HL-60 (cell line): ENCODE results near the gene CCDC57.

ENCODE experiments used
- DNase-seq, 2 experiments: peaks; one replicate each; pipeline ENCODE4 v3.0.0-alpha.2; 2010 to 2020; ENCODE audit warnings: low read depth in 1 of 2, low spot score in 1 of 2
- H3K27ac ChIP-seq: fragments of 250-450 bp; sonication (Bioruptor Pico); replicated peaks from 2 replicates; pipeline ENCODE4 v1.5.1; 2020; ENCODE audit warnings: mild to moderate bottlenecking, moderate library complexity
- H3K27me3 ChIP-seq: fragments of 250-450 bp; sonication (Bioruptor Pico); 2 replicates; pipeline ENCODE4 v1.5.1; 2021; ENCODE audit warnings: mild to moderate bottlenecking, moderate library complexity; ENCODE audit not compliant: insufficient read depth, poor library complexity, severe bottlenecking
- H3K4me3 ChIP-seq: replicated peaks from 2 replicates; pipeline ENCODE4 v1.5.1; 2011; ENCODE audit warnings: mild to moderate bottlenecking, control low read depth, low read length; ENCODE audit not compliant: insufficient read depth
- GABPA ChIP-seq: IDR thresholded peaks from 2 replicates; pipeline ENCODE4 v1.6.1; 2012; ENCODE audit warnings: low read depth
- POLR2AphosphoS5 ChIP-seq: IDR thresholded peaks from 2 replicates; pipeline ENCODE4 v1.6.1; 2012; ENCODE audit warnings: low read depth
- SPI1 ChIP-seq: IDR thresholded peaks from 2 replicates; pipeline ENCODE4 v1.6.1; 2012; ENCODE audit warnings: low read depth, mild to moderate bottlenecking, borderline replicate concordance
- TF ChIP-seq, protein P1 (sequence below): IDR thresholded peaks from 2 replicates; pipeline ENCODE4 v1.6.1; 2012; ENCODE audit warnings: low read depth; ENCODE audit not compliant: insufficient replicate concordance
- TF ChIP-seq, protein P2 (sequence below): IDR thresholded peaks from one replicate; pipeline ENCODE4 v1.5.1; 2011; ENCODE audit warnings: low read length, control low read depth, inconsistent platforms; ENCODE audit not compliant: insufficient read depth

Gene CCDC57

DNA sequence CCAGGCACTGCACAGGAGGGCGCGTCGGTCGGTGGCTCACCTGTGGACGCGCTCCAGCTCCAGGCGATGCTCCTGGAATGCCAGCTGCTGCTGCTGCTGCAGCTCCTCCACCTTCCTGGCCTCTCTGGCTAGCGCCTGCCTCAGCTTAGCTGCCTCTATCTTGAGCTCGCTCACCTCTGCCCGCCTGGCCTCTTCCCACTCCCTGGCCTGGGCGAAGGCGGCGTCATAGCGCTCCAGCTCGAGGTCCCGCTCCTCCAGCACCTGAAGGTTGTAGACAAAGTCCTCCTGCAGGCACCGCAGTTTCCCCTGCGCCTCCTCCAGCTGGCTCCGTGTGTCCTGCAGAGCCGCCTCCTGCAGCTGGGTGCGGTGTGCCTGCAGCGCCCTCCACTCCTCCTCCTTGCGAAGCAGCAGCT is 11.1 kb downstream of the CCDC57 start:
- no peaks in the 10 kb centered on the region for H3K27me3 ChIP-seq
- no peak for DNase-seq
- H3K27ac ChIP-seq: no peak overlapping the region
- H3K4me3 ChIP-seq: no peak overlapping the region
- TF ChIP-seq, protein P1, sequence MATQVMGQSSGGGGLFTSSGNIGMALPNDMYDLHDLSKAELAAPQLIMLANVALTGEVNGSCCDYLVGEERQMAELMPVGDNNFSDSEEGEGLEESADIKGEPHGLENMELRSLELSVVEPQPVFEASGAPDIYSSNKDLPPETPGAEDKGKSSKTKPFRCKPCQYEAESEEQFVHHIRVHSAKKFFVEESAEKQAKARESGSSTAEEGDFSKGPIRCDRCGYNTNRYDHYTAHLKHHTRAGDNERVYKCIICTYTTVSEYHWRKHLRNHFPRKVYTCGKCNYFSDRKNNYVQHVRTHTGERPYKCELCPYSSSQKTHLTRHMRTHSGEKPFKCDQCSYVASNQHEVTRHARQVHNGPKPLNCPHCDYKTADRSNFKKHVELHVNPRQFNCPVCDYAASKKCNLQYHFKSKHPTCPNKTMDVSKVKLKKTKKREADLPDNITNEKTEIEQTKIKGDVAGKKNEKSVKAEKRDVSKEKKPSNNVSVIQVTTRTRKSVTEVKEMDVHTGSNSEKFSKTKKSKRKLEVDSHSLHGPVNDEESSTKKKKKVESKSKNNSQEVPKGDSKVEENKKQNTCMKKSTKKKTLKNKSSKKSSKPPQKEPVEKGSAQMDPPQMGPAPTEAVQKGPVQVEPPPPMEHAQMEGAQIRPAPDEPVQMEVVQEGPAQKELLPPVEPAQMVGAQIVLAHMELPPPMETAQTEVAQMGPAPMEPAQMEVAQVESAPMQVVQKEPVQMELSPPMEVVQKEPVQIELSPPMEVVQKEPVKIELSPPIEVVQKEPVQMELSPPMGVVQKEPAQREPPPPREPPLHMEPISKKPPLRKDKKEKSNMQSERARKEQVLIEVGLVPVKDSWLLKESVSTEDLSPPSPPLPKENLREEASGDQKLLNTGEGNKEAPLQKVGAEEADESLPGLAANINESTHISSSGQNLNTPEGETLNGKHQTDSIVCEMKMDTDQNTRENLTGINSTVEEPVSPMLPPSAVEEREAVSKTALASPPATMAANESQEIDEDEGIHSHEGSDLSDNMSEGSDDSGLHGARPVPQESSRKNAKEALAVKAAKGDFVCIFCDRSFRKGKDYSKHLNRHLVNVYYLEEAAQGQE: no peak
- no peak for TF ChIP-seq GABPA
- TF ChIP-seq, protein P2, sequence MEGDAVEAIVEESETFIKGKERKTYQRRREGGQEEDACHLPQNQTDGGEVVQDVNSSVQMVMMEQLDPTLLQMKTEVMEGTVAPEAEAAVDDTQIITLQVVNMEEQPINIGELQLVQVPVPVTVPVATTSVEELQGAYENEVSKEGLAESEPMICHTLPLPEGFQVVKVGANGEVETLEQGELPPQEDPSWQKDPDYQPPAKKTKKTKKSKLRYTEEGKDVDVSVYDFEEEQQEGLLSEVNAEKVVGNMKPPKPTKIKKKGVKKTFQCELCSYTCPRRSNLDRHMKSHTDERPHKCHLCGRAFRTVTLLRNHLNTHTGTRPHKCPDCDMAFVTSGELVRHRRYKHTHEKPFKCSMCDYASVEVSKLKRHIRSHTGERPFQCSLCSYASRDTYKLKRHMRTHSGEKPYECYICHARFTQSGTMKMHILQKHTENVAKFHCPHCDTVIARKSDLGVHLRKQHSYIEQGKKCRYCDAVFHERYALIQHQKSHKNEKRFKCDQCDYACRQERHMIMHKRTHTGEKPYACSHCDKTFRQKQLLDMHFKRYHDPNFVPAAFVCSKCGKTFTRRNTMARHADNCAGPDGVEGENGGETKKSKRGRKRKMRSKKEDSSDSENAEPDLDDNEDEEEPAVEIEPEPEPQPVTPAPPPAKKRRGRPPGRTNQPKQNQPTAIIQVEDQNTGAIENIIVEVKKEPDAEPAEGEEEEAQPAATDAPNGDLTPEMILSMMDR: no peak
- no peak for TF ChIP-seq SPI1
- no peak for TF ChIP-seq POLR2AphosphoS5

DNA sequence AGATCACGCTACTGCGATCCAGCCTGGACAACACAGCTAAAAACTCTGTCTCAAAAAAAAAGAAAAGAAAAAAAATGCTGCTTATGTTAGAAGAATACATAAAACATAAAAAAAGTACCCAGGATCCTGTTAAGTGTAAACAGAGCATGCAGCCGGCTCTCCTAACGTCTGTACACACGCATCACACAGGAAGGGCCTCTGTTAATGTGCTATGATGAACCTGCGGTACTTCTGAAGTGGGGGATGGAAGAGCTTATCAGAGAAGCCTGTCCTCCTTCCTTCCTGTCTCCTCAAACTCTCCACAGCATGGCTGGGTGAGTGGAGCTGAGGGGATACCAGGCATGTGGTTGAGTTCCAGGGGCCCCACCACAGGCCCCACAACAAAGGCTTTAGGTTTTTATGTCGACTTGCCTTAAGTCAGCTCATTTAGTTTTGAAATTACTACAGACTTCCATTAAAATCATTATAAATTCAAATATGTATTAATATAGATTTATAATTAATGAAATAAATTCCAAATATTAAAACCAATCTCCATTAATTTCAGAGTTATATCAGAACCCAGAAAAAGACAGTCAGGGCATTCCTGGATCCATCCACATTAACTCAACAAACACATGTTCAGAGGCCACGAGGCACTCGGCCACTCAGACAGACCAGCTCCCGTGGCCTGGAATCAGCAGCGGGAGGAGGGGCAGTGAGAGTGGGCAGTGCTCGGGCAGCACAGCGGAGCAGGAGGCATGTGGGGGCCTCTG is 11.7 kb downstream of the CCDC57 start:
- TF ChIP-seq, protein P2: no peak
- TF ChIP-seq GABPA (no peak), POLR2AphosphoS5 (no peak), SPI1 (no peak)
- TF ChIP-seq, protein P1: no peak
- Histone ChIP-seq H3K27me3 (no peaks in the 10 kb centered on the region), H3K4me3 (no peak overlapping the region), H3K27ac (no peak overlapping the region)
- DNase-seq: no peak

DNA sequence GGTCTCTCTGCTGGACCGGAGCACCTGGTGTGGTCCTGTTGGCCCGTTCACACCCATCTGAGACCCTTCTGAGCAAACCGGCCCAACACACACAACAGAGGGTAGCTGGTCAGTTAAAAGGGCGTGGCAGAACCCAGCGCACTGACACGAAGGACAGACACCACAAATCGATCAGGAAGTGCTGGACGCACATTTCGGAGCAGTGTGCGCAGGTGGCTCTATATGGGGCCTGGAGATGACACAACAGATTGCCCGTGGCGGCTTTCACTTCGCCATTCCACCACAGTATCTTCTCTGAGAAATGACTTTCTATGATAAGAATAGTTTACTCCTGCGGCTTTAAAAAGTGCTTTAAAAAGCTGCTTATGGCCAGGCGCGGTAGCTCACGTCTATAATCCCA is 12.5 kb downstream of the CCDC57 start:
- no peak overlapping the region for H3K27ac ChIP-seq
- H3K27me3 ChIP-seq: no peaks in the 10 kb centered on the region
- TF ChIP-seq, protein P1: no peak
- TF ChIP-seq POLR2AphosphoS5 (no peak), GABPA (no peak), SPI1 (no peak)
- TF ChIP-seq, protein P2: no peak
- no peak overlapping the region for H3K4me3 ChIP-seq
- DNase-seq: no peak
